Ramos (cell line): ENCODE data around the gene CAPRIN1.

Experiments
- in situ Hi-C: fragments of 300-500 bp; cut with MboI; formaldehyde crosslinking; loops from one replicate; pipeline ENCODE4 v1.14.3; 2022; ENCODE audit warnings: low sequenced_read_pairs; ENCODE audit not compliant: unreplicated experiment

Gene CAPRIN1, protein sequence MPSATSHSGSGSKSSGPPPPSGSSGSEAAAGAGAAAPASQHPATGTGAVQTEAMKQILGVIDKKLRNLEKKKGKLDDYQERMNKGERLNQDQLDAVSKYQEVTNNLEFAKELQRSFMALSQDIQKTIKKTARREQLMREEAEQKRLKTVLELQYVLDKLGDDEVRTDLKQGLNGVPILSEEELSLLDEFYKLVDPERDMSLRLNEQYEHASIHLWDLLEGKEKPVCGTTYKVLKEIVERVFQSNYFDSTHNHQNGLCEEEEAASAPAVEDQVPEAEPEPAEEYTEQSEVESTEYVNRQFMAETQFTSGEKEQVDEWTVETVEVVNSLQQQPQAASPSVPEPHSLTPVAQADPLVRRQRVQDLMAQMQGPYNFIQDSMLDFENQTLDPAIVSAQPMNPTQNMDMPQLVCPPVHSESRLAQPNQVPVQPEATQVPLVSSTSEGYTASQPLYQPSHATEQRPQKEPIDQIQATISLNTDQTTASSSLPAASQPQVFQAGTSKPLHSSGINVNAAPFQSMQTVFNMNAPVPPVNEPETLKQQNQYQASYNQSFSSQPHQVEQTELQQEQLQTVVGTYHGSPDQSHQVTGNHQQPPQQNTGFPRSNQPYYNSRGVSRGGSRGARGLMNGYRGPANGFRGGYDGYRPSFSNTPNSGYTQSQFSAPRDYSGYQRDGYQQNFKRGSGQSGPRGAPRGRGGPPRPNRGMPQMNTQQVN

DNA sequence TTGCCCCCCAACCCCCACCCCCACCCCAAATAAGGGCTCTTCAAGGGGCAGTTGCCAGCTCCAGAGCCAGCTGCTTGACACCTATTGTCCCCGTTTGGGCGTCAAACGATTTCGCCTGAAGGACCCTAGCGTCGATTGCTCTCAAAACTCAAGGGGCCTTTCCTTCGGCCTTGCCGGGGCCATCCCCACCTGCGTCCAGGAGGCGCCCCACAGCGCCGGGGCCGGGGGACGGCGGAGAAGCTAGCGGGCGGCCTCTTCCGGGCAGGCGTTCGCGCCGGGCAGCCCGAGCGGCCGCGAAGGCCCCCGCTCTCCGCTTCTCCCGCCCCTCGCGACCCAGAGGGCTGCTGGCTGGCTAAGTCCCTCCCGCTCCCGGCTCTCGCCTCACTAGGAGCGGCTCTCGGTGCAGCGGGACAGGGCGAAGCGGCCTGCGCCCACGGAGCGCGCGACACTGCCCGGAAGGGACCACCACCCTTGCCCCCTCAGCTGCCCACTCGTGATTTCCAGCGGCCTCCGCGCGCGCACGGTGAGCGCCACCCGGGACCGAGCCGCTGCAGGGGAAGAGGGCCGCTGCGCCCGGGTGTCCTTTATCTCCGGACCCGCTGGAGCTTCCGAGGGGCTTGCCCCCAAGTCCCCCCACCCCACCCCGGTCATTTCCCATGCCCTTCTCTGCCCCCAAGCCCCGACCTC, at the start of gene CAPRIN1:
Gene CAPRIN1 (plus strand): TSS at position 383 of the 687 bp plus-strand sequence. CDS start 690 bp downstream, outside the sequence.
- in situ Hi-C loops = no loop called here

DNA sequence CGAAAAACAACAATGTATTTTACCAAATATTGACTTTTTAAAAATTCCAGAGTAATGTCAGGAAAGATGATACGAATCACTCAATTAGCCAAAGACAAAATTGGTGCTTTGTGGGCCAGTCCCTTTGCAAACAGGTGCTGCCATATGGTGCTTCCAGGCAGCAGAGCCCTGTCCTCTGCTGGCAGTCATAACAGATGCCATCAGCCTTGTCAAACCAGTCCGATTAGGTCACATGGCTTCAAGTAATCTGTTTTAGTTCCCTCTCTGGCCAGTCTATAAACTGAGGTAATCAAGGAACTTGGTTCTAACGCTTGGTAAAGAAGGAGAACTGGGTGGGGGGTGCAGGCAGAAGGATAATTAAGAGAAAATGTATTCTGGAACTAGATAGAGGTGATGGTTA, 49.1 kb upstream of the CAPRIN1 start:
- in situ Hi-C loops = no loop called here

DNA sequence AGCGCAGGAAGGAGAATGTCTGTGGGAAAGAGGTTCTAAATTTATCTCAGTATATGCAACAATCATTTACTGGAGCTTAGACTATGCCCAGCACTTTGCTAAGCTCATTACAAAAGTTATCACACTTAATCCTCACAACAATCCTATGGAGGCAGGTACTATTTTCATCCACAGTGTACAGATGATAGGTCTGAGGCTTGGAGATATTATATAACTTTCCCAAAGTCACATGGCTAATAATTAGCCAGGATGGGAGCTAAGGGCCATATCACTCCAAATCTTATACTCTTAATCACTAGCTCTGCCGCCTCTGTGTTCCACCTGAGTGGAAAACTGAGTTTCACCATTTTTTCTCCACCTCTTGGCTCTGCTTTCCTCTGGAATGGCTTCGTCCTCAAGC, 47.3 kb upstream of the CAPRIN1 start:
- in situ Hi-C loops = no loop called here

DNA sequence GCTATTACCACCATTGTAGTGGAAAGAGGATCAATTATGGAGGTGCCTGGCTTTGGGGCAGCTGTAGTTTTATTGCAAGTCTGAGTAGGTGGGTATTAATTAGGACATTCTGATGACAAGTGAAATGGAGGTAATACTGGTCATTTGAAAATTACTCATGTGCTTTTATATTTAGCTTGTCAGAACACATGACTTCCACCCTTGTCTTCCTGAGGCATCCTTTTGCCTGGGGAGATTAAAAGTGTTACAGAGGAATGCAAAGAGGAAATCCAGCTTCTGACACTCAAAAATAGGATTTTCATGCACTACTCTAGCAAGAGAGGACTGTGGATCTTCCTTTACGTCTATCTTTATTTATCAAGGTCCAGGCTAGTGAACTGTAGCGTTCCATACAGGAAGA, 44.7 kb upstream of the CAPRIN1 start:
- in situ Hi-C loops = no loop called here

DNA sequence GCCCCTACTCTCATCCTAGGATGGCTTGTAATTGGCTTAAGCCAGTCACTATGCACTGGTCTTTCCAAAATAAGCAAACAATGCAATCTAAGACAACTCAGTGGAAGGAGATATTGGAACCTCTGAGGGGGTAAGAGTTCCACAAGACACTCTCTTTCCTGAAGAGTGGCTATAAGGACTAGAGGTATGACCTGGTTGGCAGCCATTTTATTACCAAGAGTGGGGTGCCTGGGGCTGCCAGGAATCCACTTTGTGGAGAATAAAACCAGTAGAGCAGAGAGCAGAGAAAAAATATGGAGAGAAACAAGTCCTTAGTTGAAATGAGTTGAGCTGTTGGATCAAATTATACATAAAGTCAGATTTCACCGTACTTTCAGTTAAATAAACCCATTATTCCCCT, 38.8 kb upstream of the CAPRIN1 start:
- in situ Hi-C loops = no loop called here

DNA sequence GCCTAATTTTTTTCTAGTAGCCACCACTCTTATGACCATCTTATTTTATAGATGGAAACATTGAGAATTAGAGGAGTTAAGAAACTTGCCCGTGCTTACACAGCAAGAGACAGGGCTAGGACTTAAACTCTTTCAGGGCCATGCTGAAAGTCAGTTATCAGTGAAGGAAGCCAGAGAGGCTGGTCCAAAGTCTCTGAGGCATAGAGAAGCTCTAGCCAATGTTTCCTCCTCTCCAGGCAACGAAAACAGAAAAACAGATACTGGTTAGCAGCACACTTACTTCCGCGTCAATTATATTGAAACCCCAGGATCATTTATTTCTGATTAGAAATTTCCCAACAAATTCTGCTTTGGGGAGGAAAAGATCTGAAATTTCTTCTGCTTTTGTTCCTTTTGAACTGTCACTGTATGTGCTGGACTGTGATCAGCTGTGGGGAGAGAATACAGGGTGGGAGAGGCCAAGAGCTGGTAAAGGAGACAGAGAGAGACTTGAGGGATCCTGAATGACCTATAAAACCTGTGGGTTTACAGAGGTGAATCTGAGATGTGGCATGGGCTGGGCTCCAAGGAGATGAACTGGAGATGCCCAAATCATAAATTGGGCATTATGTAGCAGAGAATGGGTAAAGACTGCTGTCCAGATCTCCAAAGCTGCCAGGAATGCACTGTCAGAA, 37.5 kb upstream of the CAPRIN1 start:
- in situ Hi-C loops = no loop called here

DNA sequence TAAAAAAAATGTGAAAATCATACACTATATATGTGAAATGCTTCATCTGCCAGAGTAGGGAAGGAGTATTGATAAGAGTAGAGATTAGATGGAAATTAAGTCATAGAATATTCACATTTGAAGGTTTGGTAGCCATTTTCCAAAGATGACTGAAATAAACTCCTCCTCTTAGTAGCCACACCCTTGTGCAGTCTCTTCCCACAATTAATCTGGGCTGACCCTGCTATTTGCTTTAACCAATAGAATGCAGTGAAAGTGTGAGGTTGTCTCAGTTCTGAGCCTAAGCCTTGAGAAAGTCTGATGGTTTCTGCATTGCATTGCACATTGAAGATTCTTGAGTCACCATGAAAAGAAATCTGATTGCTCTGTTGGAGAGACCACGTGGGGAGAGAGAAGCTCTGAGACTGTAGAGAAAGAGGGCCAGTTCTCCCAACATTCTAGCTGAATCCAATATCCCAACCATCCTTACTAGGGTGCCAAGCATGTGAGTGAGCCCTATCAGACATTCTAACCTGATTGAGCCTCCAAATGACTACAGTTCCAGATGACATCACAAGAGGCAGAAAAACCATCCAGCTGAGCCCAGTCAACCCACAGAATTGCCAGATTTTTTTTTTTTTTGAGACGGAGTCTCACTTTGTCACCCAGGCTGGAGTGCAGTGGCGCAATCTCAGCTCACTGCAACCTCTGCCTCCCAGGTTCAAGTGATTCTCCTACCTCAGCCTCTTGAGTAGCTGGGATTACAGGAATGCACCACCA, 29.4 kb upstream of the CAPRIN1 start:
- in situ Hi-C loops = no loop called here

DNA sequence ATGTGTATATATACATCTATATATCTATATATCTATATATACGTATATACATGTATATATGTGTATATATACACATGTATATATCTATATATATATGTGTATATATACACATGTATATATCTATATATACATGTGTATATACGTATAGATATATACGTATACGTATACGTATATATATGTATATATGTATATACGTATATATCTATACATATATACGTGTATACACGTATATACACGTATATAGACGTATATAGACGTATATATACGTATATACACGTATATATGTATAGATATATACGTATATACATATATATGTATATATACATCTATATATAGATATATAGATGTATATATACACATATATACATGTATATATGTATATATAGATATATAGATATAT, 25.1 kb upstream of the CAPRIN1 start:
- in situ Hi-C loops = no loop called here

DNA sequence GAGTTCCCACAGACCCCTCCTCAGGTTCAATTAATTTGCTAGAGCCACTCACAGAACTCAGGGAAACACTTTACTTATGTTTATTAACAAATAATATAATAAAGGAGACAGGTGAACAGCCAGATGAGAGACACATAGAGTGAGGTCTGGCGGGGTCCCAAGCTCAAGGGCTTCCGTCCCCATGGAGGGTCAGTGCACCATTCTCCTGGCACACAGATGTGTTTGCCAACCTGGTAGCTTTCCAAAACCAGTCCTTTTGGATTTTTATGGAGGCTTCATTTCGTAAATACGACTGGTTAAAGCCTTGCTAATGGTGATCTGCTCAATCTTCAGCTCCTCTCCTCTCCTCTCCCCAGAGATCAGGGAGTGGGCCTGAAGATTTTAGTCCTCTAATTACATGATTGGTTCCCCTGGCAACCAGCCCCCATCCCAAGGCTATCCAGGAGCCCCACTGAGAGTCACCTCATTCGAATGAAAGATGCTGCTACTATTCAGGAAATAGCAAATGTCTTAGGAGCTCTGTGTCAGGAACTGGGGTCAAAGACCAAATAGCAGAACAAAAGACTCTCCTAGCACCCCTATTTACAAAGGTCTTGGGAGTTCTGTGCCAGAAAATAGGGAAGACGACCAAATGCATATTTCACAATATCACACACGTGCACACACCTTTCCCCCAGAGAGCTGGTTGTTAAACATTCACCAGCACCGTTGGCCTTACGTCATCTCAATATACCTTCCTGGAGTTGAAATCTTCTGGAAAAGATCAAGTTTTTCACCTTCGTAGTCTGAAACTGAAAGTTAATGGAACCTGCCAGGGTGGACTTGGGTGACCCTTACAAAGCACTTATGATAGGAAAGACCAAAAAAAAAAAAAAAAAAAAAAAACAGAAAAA, 23.8 kb upstream of the CAPRIN1 start:
- in situ Hi-C loops = no loop called here

DNA sequence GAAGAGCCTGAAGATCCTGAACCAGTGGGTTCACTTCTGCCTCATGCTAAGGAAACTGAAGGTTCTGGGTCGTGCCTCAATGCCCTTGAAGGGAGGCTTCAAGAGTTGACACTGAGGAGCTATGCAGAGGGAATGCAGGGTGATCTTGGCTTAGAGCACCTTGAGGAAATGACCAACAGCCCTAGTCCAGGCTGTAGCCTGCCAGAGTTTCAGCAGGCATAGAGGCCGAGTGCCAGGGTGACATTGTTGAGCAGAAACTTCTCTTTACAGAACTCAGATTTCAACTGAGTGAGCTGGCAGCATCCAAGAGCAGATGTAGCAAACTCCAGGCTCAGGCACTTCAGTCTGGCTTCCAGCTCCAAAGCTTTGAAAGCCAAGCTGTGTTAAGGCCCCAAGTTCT, 23.1 kb upstream of the CAPRIN1 start:
- in situ Hi-C loops = no loop called here

DNA sequence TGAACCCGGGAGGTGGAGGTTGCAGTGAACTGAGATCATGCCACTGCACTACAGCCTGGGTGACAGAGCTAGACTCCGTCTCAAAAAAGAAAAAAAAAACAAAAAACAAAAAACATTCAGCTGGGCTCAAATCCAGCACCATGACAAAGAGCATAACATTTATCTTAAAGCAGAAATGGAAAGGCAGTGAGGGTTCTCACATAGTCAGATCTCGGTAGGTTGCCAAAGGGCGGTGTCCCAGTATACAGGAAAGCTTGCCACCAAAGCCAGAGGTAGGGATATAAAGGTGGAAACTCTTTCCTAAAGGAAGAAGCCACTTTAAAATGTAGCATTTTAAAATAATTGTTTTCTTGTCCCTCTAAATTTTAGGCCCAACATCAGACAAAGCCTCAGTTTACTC, 22.4 kb upstream of the CAPRIN1 start:
- in situ Hi-C loops = no loop called here

DNA sequence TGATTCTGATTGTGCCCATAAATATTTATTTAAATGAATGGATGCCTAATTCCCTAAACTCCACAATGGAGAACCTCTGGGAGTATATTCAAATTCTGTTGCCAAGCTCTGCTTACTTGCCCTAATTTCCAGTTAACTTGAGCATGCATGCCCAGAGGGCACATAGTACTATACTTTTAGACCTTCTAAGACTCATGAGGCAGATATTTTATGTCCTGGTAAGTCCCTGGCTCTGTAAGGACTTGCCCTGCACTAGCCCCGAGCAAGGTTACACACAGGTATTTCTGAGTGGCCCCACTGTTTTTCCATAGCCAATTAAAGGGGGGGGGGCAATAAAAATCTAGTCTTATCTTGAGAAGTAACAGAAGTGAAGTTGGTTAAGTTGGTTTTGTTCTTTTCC, 21.1 kb upstream of the CAPRIN1 start:
- in situ Hi-C loops = no loop called here

DNA sequence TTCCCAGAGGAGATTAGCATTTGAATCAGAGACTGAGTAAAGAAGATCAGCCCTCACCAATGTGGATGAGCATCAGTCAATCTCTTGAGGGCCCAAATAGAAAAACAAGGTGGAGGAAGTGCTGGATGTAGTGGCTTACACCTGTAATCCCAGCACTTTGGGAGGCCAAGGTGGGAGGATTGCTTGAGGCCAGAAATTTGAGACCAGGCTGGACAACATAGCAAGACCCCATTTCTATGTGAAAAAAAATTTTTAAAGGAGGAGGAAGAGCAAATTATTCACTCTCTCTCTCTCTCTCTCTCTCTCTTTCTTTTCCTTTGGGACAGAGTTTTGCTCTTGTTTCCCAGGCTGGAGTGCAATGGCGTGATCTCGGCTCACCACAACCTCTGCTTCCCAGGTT, 18.1 kb upstream of the CAPRIN1 start:
- in situ Hi-C loops = no loop called here

DNA sequence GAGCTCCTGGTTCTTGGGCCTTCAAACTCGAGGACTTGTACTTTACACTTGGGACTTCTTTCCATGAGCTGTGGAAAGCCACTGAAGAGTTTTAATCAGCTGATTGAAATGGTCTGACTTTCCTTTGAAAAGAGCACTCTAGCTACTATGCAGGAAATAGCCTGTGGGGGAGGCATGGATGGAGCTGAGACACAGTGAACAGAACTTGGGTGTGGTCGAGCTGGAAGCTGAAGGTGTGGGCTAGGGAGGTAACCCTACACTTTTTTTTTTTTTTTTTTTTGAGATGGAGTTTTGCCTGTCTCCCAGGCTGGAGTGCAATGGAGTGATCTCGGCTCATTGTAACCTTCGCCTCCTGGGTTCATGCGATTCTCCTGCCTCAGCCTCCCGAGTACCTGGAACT, 17.5 kb upstream of the CAPRIN1 start:
- in situ Hi-C loops = no loop called here

DNA sequence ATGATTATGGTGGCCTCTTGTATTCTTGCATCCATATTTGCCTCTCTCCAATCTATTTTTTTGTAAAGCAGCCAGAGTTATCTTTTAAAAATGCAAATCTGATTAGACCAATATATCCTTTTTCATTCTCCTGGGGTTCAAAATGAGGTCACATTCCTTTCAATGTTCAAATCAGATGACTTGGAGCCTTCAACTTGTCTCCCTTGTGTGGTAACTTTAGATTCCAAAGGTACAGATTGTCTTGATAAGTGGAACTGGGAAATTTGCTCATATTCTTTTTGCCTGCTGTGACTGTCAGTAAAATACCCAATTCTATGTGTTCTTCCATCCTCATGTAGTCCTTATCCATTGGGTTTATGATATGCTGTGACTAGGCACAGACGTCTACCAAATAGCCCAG, 15.1 kb upstream of the CAPRIN1 start:
- in situ Hi-C loops = no loop called here

DNA sequence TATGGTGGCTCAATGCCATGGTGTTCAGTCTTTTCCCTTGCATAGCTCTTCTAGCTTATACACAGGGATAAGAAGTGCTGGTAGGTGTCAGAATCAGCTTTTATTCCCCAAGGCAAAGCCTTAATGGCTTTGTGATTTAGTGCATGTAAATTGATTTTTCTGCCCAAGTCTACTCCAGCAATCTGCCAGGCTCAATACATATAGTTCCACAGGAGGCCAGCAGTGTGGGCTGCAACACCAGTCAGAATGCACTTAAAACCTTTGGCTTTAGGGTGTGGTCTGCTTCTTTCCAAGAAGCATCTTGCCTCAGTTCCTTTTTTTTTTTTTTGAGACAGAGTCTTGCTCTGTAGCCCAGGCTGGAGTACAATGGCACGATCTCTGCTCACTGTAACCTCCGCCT, 14.5 kb upstream of the CAPRIN1 start:
- in situ Hi-C loops = no loop called here

DNA sequence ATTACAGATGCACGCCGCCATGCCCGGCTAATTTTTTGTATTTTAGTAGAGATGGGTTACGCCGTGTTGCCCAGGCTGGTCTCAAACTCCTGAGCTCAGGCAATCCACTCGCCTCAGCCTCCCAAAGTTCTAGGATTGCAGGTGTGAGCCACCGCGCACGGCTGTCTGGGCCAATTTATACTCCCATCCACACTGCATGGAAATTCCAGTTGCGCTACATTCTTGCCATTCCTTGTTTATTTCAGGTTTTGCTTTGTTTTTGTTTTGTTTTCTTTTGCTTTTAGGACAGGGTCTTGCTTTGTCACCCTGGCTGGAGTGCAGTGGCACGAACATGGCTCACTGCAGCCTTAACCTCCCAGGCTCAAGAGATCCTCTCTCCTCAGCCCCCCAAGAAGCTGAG, 11.0 kb upstream of the CAPRIN1 start:
- in situ Hi-C loops = no loop called here

DNA sequence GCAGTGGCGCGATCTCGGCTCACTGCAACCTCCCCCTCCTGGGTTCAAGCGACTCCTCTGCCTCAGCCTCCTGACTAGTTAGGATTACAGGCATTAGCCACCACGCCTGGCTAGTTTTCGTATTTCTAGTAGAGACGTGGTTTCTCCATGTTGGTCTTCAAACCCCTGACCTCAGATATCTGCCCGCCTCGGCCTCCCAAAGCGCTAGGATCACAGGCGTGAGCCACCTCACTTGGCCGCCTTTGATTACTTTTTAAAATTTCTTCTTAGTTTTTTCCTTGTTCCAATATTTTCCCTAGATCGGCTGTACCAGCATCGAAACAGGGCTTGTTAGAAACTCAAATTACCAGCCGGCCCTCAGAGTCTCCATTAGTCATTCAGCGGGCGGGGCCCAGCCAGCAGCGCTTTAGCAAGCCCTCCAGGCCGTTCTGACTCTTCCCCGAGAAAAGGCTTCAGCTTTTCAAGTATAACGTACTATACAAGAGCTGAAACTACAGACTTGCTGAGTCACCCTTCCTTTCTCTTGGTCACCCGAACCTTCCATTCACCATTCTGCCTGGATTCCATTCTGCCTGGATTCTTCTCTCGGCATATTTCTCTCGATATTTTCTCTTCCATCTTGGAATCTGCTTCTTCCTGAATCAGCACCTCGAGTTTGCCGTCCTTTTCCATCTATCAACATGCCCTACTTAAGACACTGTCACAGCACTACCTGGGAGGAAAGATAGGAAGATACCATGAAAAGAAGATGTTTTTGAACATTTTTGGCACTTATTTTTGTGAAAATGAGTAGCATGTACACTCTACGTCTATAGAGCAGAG, 6.7 kb upstream of the CAPRIN1 start:
- in situ Hi-C loops = no loop called here
